ENCODE results near the gene SRR.

Gene SRR

GRCh38 chr17:2372681-2373080 is 68.9 kb downstream of the SRR start:
- DNase-seq = no peak

DNA sequence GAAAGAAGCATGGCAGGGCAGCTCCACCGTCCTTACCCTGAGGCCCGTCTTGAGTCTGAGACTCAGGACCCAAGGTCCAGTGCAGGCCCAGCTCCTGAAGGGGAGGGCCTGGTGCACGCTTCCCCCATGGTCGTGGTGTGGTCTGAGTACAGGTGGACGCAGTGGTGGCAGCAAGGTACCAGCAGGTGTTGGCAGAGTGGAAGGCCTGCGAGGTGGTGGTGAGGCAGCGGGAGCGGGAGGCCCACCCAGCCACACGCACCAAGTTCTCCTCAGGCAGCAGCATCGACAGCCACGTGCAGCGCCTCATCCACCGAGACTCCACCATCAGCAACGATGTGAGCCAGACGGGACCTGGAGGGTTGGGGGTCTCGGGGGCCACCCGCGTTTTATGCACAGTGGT is 69.4 kb downstream of the SRR start:
- no peak for DNase-seq
